ENCODE measurements around the gene PRSS33. TPM values are rescaled to one million over a fixed set of nuclear protein-coding genes. Genes with fewer than 3 reads are reported as not detected.

The PRSS33 gene
- polyA plus RNA-seq, 1 experiment = not detected

DNA sequence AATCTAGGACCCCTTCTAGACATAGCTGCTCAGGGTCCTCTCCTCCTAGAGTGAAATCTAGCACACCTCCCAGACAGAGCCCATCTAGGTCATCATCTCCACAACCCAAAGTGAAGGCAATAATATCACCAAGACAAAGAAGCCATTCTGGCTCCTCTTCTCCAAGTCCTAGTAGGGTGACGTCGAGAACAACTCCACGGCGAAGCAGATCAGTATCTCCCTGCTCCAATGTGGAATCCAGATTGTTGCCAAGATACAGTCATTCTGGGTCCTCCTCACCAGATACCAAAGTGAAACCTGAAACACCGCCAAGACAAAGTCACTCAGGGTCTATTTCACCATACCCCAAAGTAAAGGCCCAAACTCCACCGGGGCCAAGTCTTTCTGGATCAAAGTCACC, 24.2 kb downstream of the PRSS33 start:
- no peak overlapping the region for H3K4me3 ChIP-seq (ENCODE audit: low read depth, low read length)
- TF ChIP-seq, protein P1, sequence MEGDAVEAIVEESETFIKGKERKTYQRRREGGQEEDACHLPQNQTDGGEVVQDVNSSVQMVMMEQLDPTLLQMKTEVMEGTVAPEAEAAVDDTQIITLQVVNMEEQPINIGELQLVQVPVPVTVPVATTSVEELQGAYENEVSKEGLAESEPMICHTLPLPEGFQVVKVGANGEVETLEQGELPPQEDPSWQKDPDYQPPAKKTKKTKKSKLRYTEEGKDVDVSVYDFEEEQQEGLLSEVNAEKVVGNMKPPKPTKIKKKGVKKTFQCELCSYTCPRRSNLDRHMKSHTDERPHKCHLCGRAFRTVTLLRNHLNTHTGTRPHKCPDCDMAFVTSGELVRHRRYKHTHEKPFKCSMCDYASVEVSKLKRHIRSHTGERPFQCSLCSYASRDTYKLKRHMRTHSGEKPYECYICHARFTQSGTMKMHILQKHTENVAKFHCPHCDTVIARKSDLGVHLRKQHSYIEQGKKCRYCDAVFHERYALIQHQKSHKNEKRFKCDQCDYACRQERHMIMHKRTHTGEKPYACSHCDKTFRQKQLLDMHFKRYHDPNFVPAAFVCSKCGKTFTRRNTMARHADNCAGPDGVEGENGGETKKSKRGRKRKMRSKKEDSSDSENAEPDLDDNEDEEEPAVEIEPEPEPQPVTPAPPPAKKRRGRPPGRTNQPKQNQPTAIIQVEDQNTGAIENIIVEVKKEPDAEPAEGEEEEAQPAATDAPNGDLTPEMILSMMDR (IDR thresholded peaks at IDR 0.05; ENCODE audit: low read depth, low read length) = no peak
- POLR2A ChIA-PET = interaction anchor here (1.0 kb wide), 1 partner anchor 15 kb away, joined by 3 read pairs; no protein-coding TSS in a partner anchor
- H3K27me3 ChIP-seq (ENCODE audit: control insufficient read depth, insufficient read depth, low read length) = no peaks in the 10 kb centered on the region
- CTCF ChIA-PET = interaction anchor here (0.7 kb wide), 1 partner anchor 88 kb away, joined by 3 read pairs; no protein-coding TSS in a partner anchor
- H3K9me3 ChIP-seq (ENCODE audit: control insufficient read depth, insufficient read depth, low read length) = peaks cover 41% of the 10 kb centered on the region
- no peak for DNase-seq (ENCODE audit: low read depth, low spot score)
- no peak overlapping the region for H3K27ac ChIP-seq (ENCODE audit: low read depth, low read length)

DNA sequence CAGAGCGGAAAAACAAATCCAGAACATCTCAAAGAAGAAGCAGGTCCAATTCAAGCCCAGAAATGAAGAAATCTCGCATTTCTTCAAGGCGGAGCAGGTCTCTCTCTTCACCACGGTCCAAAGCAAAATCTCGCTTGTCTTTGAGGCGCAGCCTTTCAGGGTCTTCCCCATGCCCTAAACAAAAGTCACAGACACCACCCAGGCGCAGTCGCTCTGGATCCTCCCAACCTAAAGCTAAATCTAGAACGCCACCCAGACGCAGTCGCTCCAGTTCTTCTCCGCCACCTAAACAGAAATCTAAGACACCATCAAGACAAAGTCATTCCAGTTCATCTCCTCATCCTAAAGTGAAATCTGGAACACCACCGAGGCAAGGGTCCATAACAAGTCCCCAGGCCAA, 24.6 kb downstream of the PRSS33 start:
- Histone ChIP-seq H3K4me3 (ENCODE audit: low read depth, low read length) (no peak overlapping the region), H3K27me3 (ENCODE audit: control insufficient read depth, insufficient read depth, low read length) (no peaks in the 10 kb centered on the region), H3K9me3 (ENCODE audit: control insufficient read depth, insufficient read depth, low read length) (peaks cover 41% of the 10 kb centered on the region), H3K27ac (ENCODE audit: low read depth, low read length) (no peak overlapping the region)
- TF ChIP-seq, protein P1 (IDR thresholded peaks at IDR 0.05; ENCODE audit: low read depth, low read length) = no peak
- CTCF ChIA-PET = interaction anchor here (0.7 kb wide), 1 partner anchor 87 kb away, joined by 3 read pairs; no protein-coding TSS in a partner anchor
- DNase-seq (ENCODE audit: low read depth, low spot score) = no peak
- POLR2A ChIA-PET = no interaction called here

DNA sequence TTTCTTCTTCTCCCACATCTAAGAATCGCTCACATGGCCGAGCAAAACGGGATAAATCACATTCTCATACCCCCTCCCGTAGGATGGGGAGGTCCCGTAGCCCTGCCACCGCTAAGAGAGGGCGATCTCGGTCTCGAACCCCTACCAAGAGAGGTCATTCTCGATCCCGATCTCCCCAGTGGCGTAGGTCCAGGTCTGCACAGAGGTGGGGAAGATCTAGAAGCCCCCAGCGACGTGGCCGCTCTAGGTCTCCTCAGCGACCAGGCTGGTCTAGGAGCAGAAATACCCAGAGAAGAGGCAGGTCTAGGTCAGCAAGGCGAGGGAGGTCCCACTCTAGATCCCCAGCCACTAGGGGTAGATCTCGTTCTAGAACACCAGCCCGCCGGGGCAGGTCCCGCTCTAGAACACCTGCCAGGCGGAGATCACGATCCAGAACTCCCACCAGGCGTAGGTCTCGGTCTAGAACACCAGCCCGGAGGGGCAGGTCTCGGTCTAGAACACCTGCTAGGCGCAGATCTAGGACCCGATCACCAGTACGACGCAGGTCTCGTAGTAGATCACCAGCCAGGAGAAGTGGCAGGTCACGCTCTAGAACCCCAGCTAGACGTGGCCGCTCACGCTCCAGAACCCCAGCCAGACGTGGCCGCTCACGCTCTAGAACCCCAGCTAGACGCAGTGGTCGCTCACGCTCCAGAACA, 25.3 kb downstream of the PRSS33 start:
- ChIA-PET POLR2A (no interaction called here), CTCF (no interaction called here)
- Histone ChIP-seq H3K9me3 (ENCODE audit: control insufficient read depth, insufficient read depth, low read length) (peaks cover 41% of the 10 kb centered on the region), H3K27ac (ENCODE audit: low read depth, low read length) (no peak overlapping the region), H3K27me3 (ENCODE audit: control insufficient read depth, insufficient read depth, low read length) (no peaks in the 10 kb centered on the region), H3K4me3 (ENCODE audit: low read depth, low read length) (no peak overlapping the region)
- TF ChIP-seq, protein P1 (IDR thresholded peaks at IDR 0.05; ENCODE audit: low read depth, low read length) = no peak
- no peak for DNase-seq (ENCODE audit: low read depth, low spot score)

DNA sequence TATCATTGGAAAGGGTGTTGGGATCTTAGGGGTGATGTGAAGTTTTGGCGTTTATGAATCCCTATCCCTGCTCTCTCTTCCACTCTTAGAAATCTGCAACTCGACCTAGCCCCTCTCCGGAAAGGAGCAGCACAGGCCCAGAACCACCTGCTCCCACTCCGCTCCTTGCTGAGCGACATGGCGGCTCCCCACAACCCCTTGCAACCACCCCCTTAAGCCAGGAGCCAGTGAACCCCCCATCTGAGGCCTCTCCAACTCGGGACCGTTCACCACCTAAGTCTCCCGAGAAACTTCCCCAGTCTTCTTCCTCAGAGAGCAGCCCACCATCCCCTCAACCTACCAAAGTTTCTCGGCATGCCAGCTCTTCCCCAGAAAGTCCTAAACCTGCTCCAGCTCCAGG, 25.9 kb downstream of the PRSS33 start:
- H3K4me3 ChIP-seq (ENCODE audit: low read depth, low read length) = no peak overlapping the region
- ChIA-PET POLR2A (no interaction called here), CTCF (no interaction called here)
- peaks cover 40% of the 10 kb centered on the region for H3K9me3 ChIP-seq (ENCODE audit: control insufficient read depth, insufficient read depth, low read length)
- TF ChIP-seq, protein P1 (IDR thresholded peaks at IDR 0.05; ENCODE audit: low read depth, low read length) = no peak
- H3K27me3 ChIP-seq (ENCODE audit: control insufficient read depth, insufficient read depth, low read length) = no peaks in the 10 kb centered on the region
- H3K27ac ChIP-seq (ENCODE audit: low read depth, low read length) = no peak overlapping the region
- DNase-seq (ENCODE audit: low read depth, low spot score) = no peak

DNA sequence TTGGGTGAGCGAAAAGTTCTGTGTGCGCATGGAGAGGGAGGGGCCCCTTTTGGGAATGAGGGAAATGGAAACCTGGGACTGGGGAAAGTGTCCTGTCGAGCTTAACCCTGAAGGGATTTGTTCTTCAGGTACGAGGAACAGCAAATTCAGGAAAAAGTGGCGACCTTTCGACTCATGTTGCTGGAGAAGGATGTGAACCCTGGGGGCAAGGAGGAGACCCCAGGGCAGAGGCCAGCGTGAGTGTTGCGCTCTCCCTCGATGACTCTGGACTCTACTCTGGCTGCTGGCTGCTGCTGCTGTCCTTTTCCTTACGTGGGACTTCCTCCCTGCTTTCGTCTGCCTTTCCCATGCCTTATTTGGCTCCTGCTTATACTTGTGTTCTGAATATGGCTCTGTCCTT, 30.0 kb downstream of the PRSS33 start:
- H3K4me3 ChIP-seq (ENCODE audit: low read depth, low read length) = no peak overlapping the region
- no peak for DNase-seq (ENCODE audit: low read depth, low spot score)
- no peaks in the 10 kb centered on the region for H3K27me3 ChIP-seq (ENCODE audit: control insufficient read depth, insufficient read depth, low read length)
- TF ChIP-seq, protein P1 (IDR thresholded peaks at IDR 0.05; ENCODE audit: low read depth, low read length) = no peak
- CTCF ChIA-PET = no interaction called here
- no peak overlapping the region for H3K27ac ChIP-seq (ENCODE audit: low read depth, low read length)
- POLR2A ChIA-PET = no interaction called here
- H3K9me3 ChIP-seq (ENCODE audit: control insufficient read depth, insufficient read depth, low read length) = peaks cover 17% of the 10 kb centered on the region
